Measurements from ENCODE around the gene BCR. TPM values are rescaled to one million over a fixed set of nuclear protein-coding genes. Genes with fewer than 3 reads are reported as not detected.

Gene BCR
- total RNA-seq, 6 donors from 2014 or later: 47.1 to 105 (median 68.6) TPM

- H3K4me3 ChIP-seq: no peak overlapping the region
- peaks cover 22 to 33% (median 29%) of the 10 kb centered on the region in 4 donors for H3K4me1 ChIP-seq
- TF ChIP-seq POLR2A (IDR thresholded peaks at IDR 0.05) (no peak), CTCF (IDR thresholded peaks at IDR 0.05) (no peak), EP300 (IDR thresholded peaks at IDR 0.05) (no peak), POLR2AphosphoS5 (IDR thresholded peaks at IDR 0.05) (no peak)
- no peak overlapping the region for H3K27ac ChIP-seq
- no peaks in the 10 kb centered on the region for H3K27me3 ChIP-seq
- ATAC-seq (ENCODE audit: low FRiP score in 2 of 2) (no peak), DNase-seq (no peak)
- no peaks in the 10 kb centered on the region for H3K9me3 ChIP-seq
- H3K36me3 ChIP-seq: no peaks in the 10 kb centered on the region
Observed at GRCh38 chr22:23140385-23140784, 39.9 kb upstream of the BCR start.

- Histone ChIP-seq H3K36me3 (no peaks in the 10 kb centered on the region), H3K27me3 (no peaks in the 10 kb centered on the region), H3K27ac (peak overlapping the region; percentile 57 to 75 (median 66)), H3K4me3 (peak overlapping the region in 2 of 4 donors; percentile 38 to 39), H3K9me3 (no peaks in the 10 kb centered on the region), H3K4me1 (peaks cover 41 to 56% (median 43%) of the 10 kb centered on the region in 4 donors)
- WGBS, 2 donors: 85 to 88% methylated on average over 7 to 9 of the region's 9 CpGs
- ATAC-seq (ENCODE audit: low FRiP score in 2 of 2) (no peak), DNase-seq (no peak)
- TF ChIP-seq POLR2A (IDR thresholded peaks at IDR 0.05) (no peak), EP300 (IDR thresholded peaks at IDR 0.05) (no peak), POLR2AphosphoS5 (IDR thresholded peaks at IDR 0.05) (no peak), CTCF (IDR thresholded peaks at IDR 0.05) (no peak)
Observed at GRCh38 chr22:23142546-23143105, 37.7 kb upstream of the BCR start.

GRCh38 chr22:23143119-23143518, 37.2 kb upstream of the BCR start:
- Histone ChIP-seq H3K9me3 (no peaks in the 10 kb centered on the region), H3K27me3 (no peaks in the 10 kb centered on the region), H3K27ac (no peak overlapping the region), H3K36me3 (no peaks in the 10 kb centered on the region), H3K4me3 (no peak overlapping the region), H3K4me1 (peaks cover 43 to 60% (median 44%) of the 10 kb centered on the region in 4 donors)
- TF ChIP-seq EP300 (IDR thresholded peaks at IDR 0.05) (no peak), POLR2A (IDR thresholded peaks at IDR 0.05) (no peak), CTCF (IDR thresholded peaks at IDR 0.05) (no peak)
- 90 to 97% methylated on average over 1 of the region's 1 CpG for WGBS, 2 donors
- no peak for DNase-seq
- ATAC-seq (ENCODE audit: low FRiP score in 2 of 2): no peak

- Histone ChIP-seq H3K27ac (peak overlapping the region in 2 of 4 donors; percentile 32 to 60), H3K27me3 (no peaks in the 10 kb centered on the region), H3K9me3 (no peaks in the 10 kb centered on the region), H3K36me3 (no peaks in the 10 kb centered on the region), H3K4me1 (peaks cover 45 to 64% (median 47%) of the 10 kb centered on the region in 4 donors), H3K4me3 (peak overlapping the region in 2 of 4 donors; percentile 54 to 55)
- TF ChIP-seq CTCF (IDR thresholded peaks at IDR 0.05) (no peak), POLR2AphosphoS5 (IDR thresholded peaks at IDR 0.05) (no peak), EP300 (IDR thresholded peaks at IDR 0.05) (no peak), POLR2A (IDR thresholded peaks at IDR 0.05) (no peak)
- no peak for ATAC-seq (ENCODE audit: low FRiP score in 2 of 2)
- WGBS, 2 donors: 92 to 93% methylated on average over 4 of the region's 4 CpGs
- no peak for DNase-seq
Observed at GRCh38 chr22:23144432-23144831, 35.9 kb upstream of the BCR start.

Data from upper lobe of left lung (tissue), 6 donors.